ENCODE results near the gene HOXD13.

The HOXD13 gene

DNA sequence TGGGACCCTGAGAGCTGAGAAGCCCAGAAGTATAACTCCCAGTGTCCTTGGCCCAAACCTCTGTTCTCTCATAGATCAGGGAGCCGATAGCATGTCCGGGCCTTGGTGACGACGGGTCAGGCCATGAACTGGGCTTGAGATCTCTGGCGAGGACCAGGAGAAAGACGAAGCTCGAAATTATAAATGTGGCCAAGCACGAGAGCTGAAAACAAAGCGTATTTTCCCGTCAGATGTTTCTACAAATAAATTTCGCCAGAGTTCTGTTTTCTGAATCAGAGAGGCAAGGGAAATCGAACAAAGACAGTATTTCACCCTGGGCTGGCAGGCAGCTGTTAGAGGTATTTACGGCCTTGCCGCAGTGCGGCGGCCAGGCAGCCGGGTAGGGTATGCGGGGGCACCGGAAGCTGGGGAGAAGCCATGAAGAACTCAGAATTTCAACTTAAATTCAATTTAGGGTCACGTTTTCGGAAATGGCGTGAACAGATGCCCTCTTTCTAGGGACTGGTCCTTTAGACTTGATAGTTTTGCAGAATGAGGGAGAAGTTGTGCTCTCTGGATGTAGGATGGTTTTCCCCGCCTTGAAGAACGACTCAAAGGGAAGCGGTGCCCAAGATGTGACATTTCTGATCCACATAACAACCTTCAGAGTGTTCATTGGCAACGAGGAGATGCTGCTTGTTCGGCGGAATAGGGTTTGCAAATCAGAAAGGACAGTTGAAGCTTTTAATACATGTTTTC, 46.6 kb downstream of the HOXD13 start:
- no peak for TF ChIP-seq CTCF (IDR thresholded peaks at IDR 0.05; ENCODE audit: insufficient read depth, low read length, poor library complexity, severe bottlenecking)
- Histone ChIP-seq H3K4me3 (replicated peaks; ENCODE audit: low read depth, low read length) (no peak overlapping the region), H3K27me3 (replicated peaks; ENCODE audit: control insufficient read depth, insufficient read depth, low read length) (no peaks in the 10 kb centered on the region), H3K36me3 (ENCODE audit: control insufficient read depth, insufficient read depth, low read length) (no peaks in the 10 kb centered on the region)
- no peak for DNase-seq (ENCODE audit: extremely low read depth, insufficient read length)

- H3K4me3 ChIP-seq (replicated peaks; ENCODE audit: low read depth, low read length) = peak overlapping the region; percentile 59
- no peaks in the 10 kb centered on the region for H3K27me3 ChIP-seq (replicated peaks; ENCODE audit: control insufficient read depth, insufficient read depth, low read length)
- no peak for TF ChIP-seq CTCF (IDR thresholded peaks at IDR 0.05; ENCODE audit: insufficient read depth, low read length, poor library complexity, severe bottlenecking)
- DNase-seq (ENCODE audit: extremely low read depth, insufficient read length) = no peak
- H3K36me3 ChIP-seq (ENCODE audit: control insufficient read depth, insufficient read depth, low read length) = no peaks in the 10 kb centered on the region
Observed at GRCh38 chr2:176139661-176140512, 47.4 kb downstream of the HOXD13 start.

- H3K27me3 ChIP-seq (replicated peaks; ENCODE audit: control insufficient read depth, insufficient read depth, low read length) = no peaks in the 10 kb centered on the region
- TF ChIP-seq CTCF (IDR thresholded peaks at IDR 0.05; ENCODE audit: insufficient read depth, low read length, poor library complexity, severe bottlenecking) = peak; percentile 93
- no peaks in the 10 kb centered on the region for H3K36me3 ChIP-seq (ENCODE audit: control insufficient read depth, insufficient read depth, low read length)
- peak overlapping the region; percentile 59 for H3K4me3 ChIP-seq (replicated peaks; ENCODE audit: low read depth, low read length)
- DNase-seq (ENCODE audit: extremely low read depth, insufficient read length) = peak; percentile 80
Observed at GRCh38 chr2:176140513-176141317, 48.2 kb downstream of the HOXD13 start.

DNA sequence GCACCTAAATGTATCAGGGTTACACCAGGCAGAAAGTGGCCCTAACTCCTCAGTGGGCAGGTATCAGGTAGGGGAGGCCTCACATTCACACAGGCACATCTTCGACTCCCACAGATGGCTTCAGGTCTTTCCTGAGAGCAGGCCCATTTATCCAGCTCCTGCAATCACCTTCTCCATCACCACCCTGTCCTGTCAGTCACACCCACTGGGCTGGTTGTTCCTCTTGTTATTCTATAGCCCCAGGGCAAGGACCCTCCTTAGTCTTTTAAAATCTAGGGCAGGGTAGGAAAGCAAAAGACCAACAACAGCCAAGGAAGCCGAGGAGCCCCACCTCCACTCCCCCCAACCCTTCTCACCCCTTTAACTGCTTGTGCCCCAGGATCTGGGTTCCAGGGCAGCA, 49.8 kb downstream of the HOXD13 start:
- no peak for TF ChIP-seq CTCF (IDR thresholded peaks at IDR 0.05; ENCODE audit: insufficient read depth, low read length, poor library complexity, severe bottlenecking)
- Histone ChIP-seq H3K4me3 (replicated peaks; ENCODE audit: low read depth, low read length) (no peak overlapping the region), H3K36me3 (ENCODE audit: control insufficient read depth, insufficient read depth, low read length) (no peaks in the 10 kb centered on the region), H3K27me3 (replicated peaks; ENCODE audit: control insufficient read depth, insufficient read depth, low read length) (no peaks in the 10 kb centered on the region; the same call in 1 of the 2 replicates)
- no peak for DNase-seq (ENCODE audit: extremely low read depth, insufficient read length)

All from GM06990 (cell line).